Type B pancreatic cell (in vitro differentiated cells): Measurements from ENCODE around the gene TMEM108. TPM values are rescaled to one million over a fixed set of nuclear protein-coding genes. Genes with fewer than 3 reads are reported as not detected.

Experiments used
- DNase-seq: peaks from one replicate; pipeline ENCODE4 v3.0.0; 2021; ENCODE audit warnings: mixed read lengths; ENCODE audit not compliant: unreplicated experiment; ENCODE audit errors: extremely low spot score
- H3K27ac Mint-ChIP-seq: 2 replicates; pipeline ENCODE4 v1.8.0; 2021; ENCODE audit warnings: mild to moderate bottlenecking, mixed read lengths
- H3K27me3 Mint-ChIP-seq: 2 replicates; pipeline ENCODE4 v1.8.0; 2021; ENCODE audit warnings: mixed read lengths
- H3K36me3 Mint-ChIP-seq: 2 replicates; pipeline ENCODE4 v1.8.0; 2021; ENCODE audit warnings: mixed read lengths
- H3K4me1 Mint-ChIP-seq: one replicate; pipeline ENCODE4 v1.8.0; 2021; ENCODE audit warnings: mixed read lengths; ENCODE audit not compliant: unreplicated experiment
- H3K4me3 Mint-ChIP-seq: 2 replicates; pipeline ENCODE4 v1.8.0; 2021; ENCODE audit warnings: mild to moderate bottlenecking, mixed read lengths
- H3K9me3 Mint-ChIP-seq: 2 replicates; pipeline ENCODE4 v1.8.0; 2021; ENCODE audit warnings: mixed read lengths
- total RNA-seq: library from RNA; stranded (reverse); gene quantifications from 2 replicates; pipeline ENCODE4 v1.2.1, GENCODE V29; 2021; ENCODE audit warnings: low replicate concordance
- TF ChIP-seq, protein P1 (sequence below): fragments of 200-600 bp; sonication (generic); conservative IDR thresholded peaks from 2 replicates; pipeline ENCODE4 v1.5.0; 2021; ENCODE audit warnings: antibody characterized with exemption, mild to moderate bottlenecking

The TMEM108 gene
- total RNA-seq, 1 donor from 2014 or later: 7.4 TPM

GRCh38 chr3:133273346-133273745 is 235.2 kb downstream of the TMEM108 start:
- no peaks in the 10 kb centered on the region for H3K9me3 Mint-ChIP-seq

GRCh38 chr3:133274477-133274876 is 236.3 kb downstream of the TMEM108 start:
- no peaks in the 10 kb centered on the region for H3K9me3 Mint-ChIP-seq
- H3K27me3 Mint-ChIP-seq: peaks cover 4% of the 10 kb centered on the region
- TF ChIP-seq, protein P1, sequence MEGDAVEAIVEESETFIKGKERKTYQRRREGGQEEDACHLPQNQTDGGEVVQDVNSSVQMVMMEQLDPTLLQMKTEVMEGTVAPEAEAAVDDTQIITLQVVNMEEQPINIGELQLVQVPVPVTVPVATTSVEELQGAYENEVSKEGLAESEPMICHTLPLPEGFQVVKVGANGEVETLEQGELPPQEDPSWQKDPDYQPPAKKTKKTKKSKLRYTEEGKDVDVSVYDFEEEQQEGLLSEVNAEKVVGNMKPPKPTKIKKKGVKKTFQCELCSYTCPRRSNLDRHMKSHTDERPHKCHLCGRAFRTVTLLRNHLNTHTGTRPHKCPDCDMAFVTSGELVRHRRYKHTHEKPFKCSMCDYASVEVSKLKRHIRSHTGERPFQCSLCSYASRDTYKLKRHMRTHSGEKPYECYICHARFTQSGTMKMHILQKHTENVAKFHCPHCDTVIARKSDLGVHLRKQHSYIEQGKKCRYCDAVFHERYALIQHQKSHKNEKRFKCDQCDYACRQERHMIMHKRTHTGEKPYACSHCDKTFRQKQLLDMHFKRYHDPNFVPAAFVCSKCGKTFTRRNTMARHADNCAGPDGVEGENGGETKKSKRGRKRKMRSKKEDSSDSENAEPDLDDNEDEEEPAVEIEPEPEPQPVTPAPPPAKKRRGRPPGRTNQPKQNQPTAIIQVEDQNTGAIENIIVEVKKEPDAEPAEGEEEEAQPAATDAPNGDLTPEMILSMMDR: peak; percentile 30
- no peak overlapping the region for H3K4me3 Mint-ChIP-seq
- no peak for DNase-seq
- no peak overlapping the region for H3K27ac Mint-ChIP-seq
- no peaks in the 10 kb centered on the region for H3K36me3 Mint-ChIP-seq
- H3K4me1 Mint-ChIP-seq: peaks cover 6% of the 10 kb centered on the region

More at GRCh38 chr3:133273346-133273745, 235.2 kb downstream of the TMEM108 start:
- no peak for DNase-seq
- Mint-ChIP-seq H3K27ac (no peak overlapping the region), H3K4me3 (no peak overlapping the region), H3K4me1 (peaks cover 11% of the 10 kb centered on the region), H3K36me3 (no peaks in the 10 kb centered on the region), H3K27me3 (peaks cover 4% of the 10 kb centered on the region)
- TF ChIP-seq, protein P1: no peak

- Mint-ChIP-seq H3K4me3 (no peak overlapping the region), H3K4me1 (no peaks in the 10 kb centered on the region), H3K27ac (no peak overlapping the region), H3K27me3 (peaks cover 4% of the 10 kb centered on the region), H3K36me3 (no peaks in the 10 kb centered on the region), H3K9me3 (no peaks in the 10 kb centered on the region)
- no peak for DNase-seq
- TF ChIP-seq, protein P1: no peak
Observed at GRCh38 chr3:133276594-133276993, 238.4 kb downstream of the TMEM108 start.

GRCh38 chr3:133277813-133278212 is 239.6 kb downstream of the TMEM108 start:
- no peak for DNase-seq
- TF ChIP-seq, protein P1: no peak
- Mint-ChIP-seq H3K4me1 (no peaks in the 10 kb centered on the region), H3K9me3 (no peaks in the 10 kb centered on the region), H3K27ac (no peak overlapping the region), H3K36me3 (no peaks in the 10 kb centered on the region), H3K27me3 (peaks cover 4% of the 10 kb centered on the region), H3K4me3 (no peak overlapping the region)

GRCh38 chr3:133278260-133279043 is 240.3 kb downstream of the TMEM108 start:
- Mint-ChIP-seq H3K4me1 (no peaks in the 10 kb centered on the region), H3K36me3 (no peaks in the 10 kb centered on the region), H3K27ac (no peak overlapping the region), H3K27me3 (peaks cover 4% of the 10 kb centered on the region), H3K9me3 (no peaks in the 10 kb centered on the region), H3K4me3 (no peak overlapping the region)
- TF ChIP-seq, protein P1: no peak
- no peak for DNase-seq
